Omental fat pad (tissue), 4 donors: ENCODE data around the gene PPA1. TPM values are rescaled to one million over a fixed set of nuclear protein-coding genes. Genes with fewer than 3 reads are reported as not detected.
"Not testable (repeated sequence)": the region's sequence is repeated elsewhere in the genome, so short reads cannot be mapped to it uniquely, and the experiment has no call there.

ENCODE experiments used
- ATAC-seq: fragments of 150-250 bp; one replicate; pipeline ENCODE4 v1.9.1; 2016; ENCODE audit warnings: mild to moderate bottlenecking, moderate library complexity; ENCODE audit not compliant: low FRiP score
- DNase-seq: peaks from one replicate; pipeline ENCODE4 v3.0.0-alpha.2; 2019; ENCODE audit warnings: low spot score
- CTCF ChIP-seq, 3 donors: fragments of 450-650 bp; IDR thresholded peaks; one replicate each; pipeline ENCODE4 v1.5.1; 2016 to 2017; ENCODE audit warnings: antibody characterized with exemption in 3 of 3, mild to moderate bottlenecking in 3 of 3, moderate library complexity in 2 of 3
- total RNA-seq, 4 donors: library from RNA; depleted of rRNA; stranded (reverse); fragments of >200 nt; gene quantifications; one replicate each; pipeline ENCODE4 v1.1.0, GENCODE V29; 2016

The PPA1 gene
- total RNA-seq, 4 donors from 2014 or later, result 92.4 to 331 (median 217) TPM

GRCh38 chr10:70223728-70224127 is 9.5 kb downstream of the PPA1 start:
- no peak for DNase-seq
- no peak for TF ChIP-seq CTCF (IDR thresholded peaks at IDR 0.05)
- no peak for ATAC-seq

GRCh38 chr10:70222811-70223447 is 10.3 kb downstream of the PPA1 start:
- DNase-seq, ATAC-seq: not testable (repeated sequence)

GRCh38 chr10:70222340-70222794 is 10.9 kb downstream of the PPA1 start:
- DNase-seq (no peak), ATAC-seq (no peak)
- no peak for TF ChIP-seq CTCF (IDR thresholded peaks at IDR 0.05)

GRCh38 chr10:70221030-70221429 is 12.2 kb downstream of the PPA1 start:
- no peak for DNase-seq
- no peak for ATAC-seq
- TF ChIP-seq CTCF (IDR thresholded peaks at IDR 0.05), result no peak

- DNase-seq (no peak), ATAC-seq (no peak)
- no peak for TF ChIP-seq CTCF (IDR thresholded peaks at IDR 0.05)
Measured at GRCh38 chr10:70212879-70213278, 20.4 kb downstream of the PPA1 start.

- no peak for TF ChIP-seq CTCF (IDR thresholded peaks at IDR 0.05)
- ATAC-seq, result no peak
Measured at GRCh38 chr10:70212277-70212676, 21.0 kb downstream of the PPA1 start.

GRCh38 chr10:70206762-70207161 is 26.5 kb downstream of the PPA1 start:
- TF ChIP-seq CTCF (IDR thresholded peaks at IDR 0.05), result no peak
- no peak for ATAC-seq
- no peak for DNase-seq

More at GRCh38 chr10:70212277-70212676, 21.0 kb downstream of the PPA1 start:
- DNase-seq, result no peak
